Activated CD4-positive, alpha-beta memory T cell treated with anti-CD3 and anti-CD28 coated beads for 36 hours (primary cell): ENCODE measurements around the gene MYO5C. TPM values are rescaled to one million over a fixed set of nuclear protein-coding genes. Genes with fewer than 3 reads are reported as not detected.

ENCODE experiments used
- CTCF ChIA-PET: fragments of 350-600 bp; sonication (Branson Sonifier 250); formaldehyde crosslinking; loops from one replicate; lab custom pipeline; 2021; ENCODE audit warnings: antibody characterized with exemption, inconsistent platforms; lab: Charles Lee
- POLR2A ChIA-PET: fragments of 350-600 bp; sonication (Branson Sonifier 250); formaldehyde crosslinking; loops from one replicate; lab custom pipeline; 2021; ENCODE audit warnings: antibody characterized with exemption; lab: Charles Lee
- DNase-seq: peaks from one replicate; pipeline ENCODE4 v3.0.0-alpha.2; 2020
- H3K27ac Mint-ChIP-seq: one replicate; pipeline ENCODE4 v1.8.0; 2021; ENCODE audit warnings: mixed read lengths
- H3K27me3 Mint-ChIP-seq: one replicate; pipeline ENCODE4 v1.8.0; 2021; ENCODE audit warnings: mixed read lengths
- H3K36me3 Mint-ChIP-seq: one replicate; pipeline ENCODE4 v1.8.0; 2021; ENCODE audit warnings: mixed read lengths
- H3K4me1 Mint-ChIP-seq: one replicate; pipeline ENCODE4 v1.8.0; 2021; ENCODE audit warnings: low read depth, mixed read lengths
- H3K4me3 Mint-ChIP-seq: one replicate; pipeline ENCODE4 v1.8.0; 2021; ENCODE audit warnings: mild to moderate bottlenecking, mixed read lengths
- H3K9me3 Mint-ChIP-seq: one replicate; pipeline ENCODE4 v1.8.0; 2021; ENCODE audit warnings: mixed read lengths
- intact Hi-C: fragments of 100-400 bp; cut with micrococcal nuclease; formaldehyde crosslinking; loops from one replicate; pipeline ENCODE4 v1.15.1; 2023
- total RNA-seq, 2 experiments: library from RNA; stranded (reverse); gene quantifications; one replicate each; pipeline ENCODE4 v1.2.3, GENCODE V29; 2021

Gene MYO5C
- total RNA-seq, 2 experiments from 2014 or later, result 0.27 to 0.50 TPM

- peaks cover 17% of the 10 kb centered on the region for H3K36me3 Mint-ChIP-seq
- peaks cover 18% of the 10 kb centered on the region for H3K4me1 Mint-ChIP-seq
- H3K4me3 Mint-ChIP-seq, result no peak overlapping the region
- ChIA-PET POLR2A (no interaction called here), CTCF (interaction anchor here (1.0 to 1.3 kb wide), 3 partner anchors 134 to 406 kb away, joined by 3 to 4 read pairs (median 4); no protein-coding TSS in a partner anchor)
- H3K9me3 Mint-ChIP-seq, result no peaks in the 10 kb centered on the region
- DNase-seq, result no peak
- no peaks in the 10 kb centered on the region for H3K27me3 Mint-ChIP-seq
- H3K27ac Mint-ChIP-seq, result no peak overlapping the region
- intact Hi-C loops, result no loop called here
These were observed 33.5 kb upstream of the MYO5C start for GRCh38 chr15:52329150-52329549.

- H3K27me3 Mint-ChIP-seq, result no peaks in the 10 kb centered on the region
- no peak for DNase-seq
- intact Hi-C loops, result no loop called here
- H3K4me3 Mint-ChIP-seq, result no peak overlapping the region
- peaks cover 17% of the 10 kb centered on the region for H3K36me3 Mint-ChIP-seq
- H3K9me3 Mint-ChIP-seq, result no peaks in the 10 kb centered on the region
- ChIA-PET CTCF (interaction anchor here (0.8 to 1.4 kb wide), 4 partner anchors 19 to 403 kb away, joined by 3 to 5 read pairs (median 4); no protein-coding TSS in a partner anchor), POLR2A (no interaction called here)
- no peak overlapping the region for H3K27ac Mint-ChIP-seq
- H3K4me1 Mint-ChIP-seq, result peaks cover 18% of the 10 kb centered on the region
These were observed 33.1 kb upstream of the MYO5C start for GRCh38 chr15:52328680-52329079.

GRCh38 chr15:52326756-52327155 lies 31.2 kb upstream of the MYO5C start:
- DNase-seq, result no peak
- H3K27me3 Mint-ChIP-seq, result no peaks in the 10 kb centered on the region
- peaks cover 11% of the 10 kb centered on the region for H3K4me1 Mint-ChIP-seq
- POLR2A ChIA-PET, result no interaction called here
- H3K27ac Mint-ChIP-seq, result no peak overlapping the region
- peaks cover 27% of the 10 kb centered on the region for H3K36me3 Mint-ChIP-seq
- H3K9me3 Mint-ChIP-seq, result no peaks in the 10 kb centered on the region
- CTCF ChIA-PET, result no interaction called here
- H3K4me3 Mint-ChIP-seq, result no peak overlapping the region
- intact Hi-C loops, result no loop called here

- ChIA-PET POLR2A (interaction anchor here (0.6 kb wide), 1 partner anchor 205 kb away, joined by 4 read pairs; the partner anchor contains the start of gene MYO5A), CTCF (no interaction called here)
- Mint-ChIP-seq H3K36me3 (peaks cover 35% of the 10 kb centered on the region), H3K9me3 (no peaks in the 10 kb centered on the region), H3K4me3 (no peak overlapping the region), H3K27ac (no peak overlapping the region), H3K4me1 (no peaks in the 10 kb centered on the region), H3K27me3 (no peaks in the 10 kb centered on the region)
- DNase-seq, result no peak
- intact Hi-C loops, result no loop called here
These were observed 28.5 kb upstream of the MYO5C start for GRCh38 chr15:52324109-52324508.

- no peak for DNase-seq
- Mint-ChIP-seq H3K4me1 (no peaks in the 10 kb centered on the region), H3K27ac (no peak overlapping the region), H3K36me3 (peaks cover 46% of the 10 kb centered on the region), H3K4me3 (no peak overlapping the region), H3K9me3 (no peaks in the 10 kb centered on the region), H3K27me3 (no peaks in the 10 kb centered on the region)
- ChIA-PET CTCF (no interaction called here), POLR2A (no interaction called here)
- intact Hi-C loops, result no loop called here
These were observed 23.3 kb upstream of the MYO5C start for GRCh38 chr15:52318729-52319500.

- H3K27ac Mint-ChIP-seq, result no peak overlapping the region
- no peak overlapping the region for H3K4me3 Mint-ChIP-seq
- H3K36me3 Mint-ChIP-seq, result peaks cover 51% of the 10 kb centered on the region
- no peaks in the 10 kb centered on the region for H3K4me1 Mint-ChIP-seq
- intact Hi-C loops, result no loop called here
- ChIA-PET POLR2A (no interaction called here), CTCF (interaction anchor here (1.2 kb wide), 1 partner anchor 60 kb away, joined by 3 read pairs; no protein-coding TSS in a partner anchor)
- no peak for DNase-seq
- no peaks in the 10 kb centered on the region for H3K9me3 Mint-ChIP-seq
- no peaks in the 10 kb centered on the region for H3K27me3 Mint-ChIP-seq
These were observed 22.1 kb upstream of the MYO5C start for GRCh38 chr15:52317688-52318087.

GRCh38 chr15:52317022-52317421 lies 21.4 kb upstream of the MYO5C start:
- CTCF ChIA-PET, result interaction anchor here (1.2 kb wide), 1 partner anchor 60 kb away, joined by 3 read pairs; no protein-coding TSS in a partner anchor
- POLR2A ChIA-PET, result no interaction called here
- intact Hi-C loops, result no loop called here

GRCh38 chr15:52309154-52309548 lies 13.5 kb upstream of the MYO5C start:
- no peak for DNase-seq
- ChIA-PET POLR2A (interaction anchor here (0.5 kb wide), 1 partner anchor 12 kb away, joined by 4 read pairs; no protein-coding TSS in a partner anchor), CTCF (no interaction called here)
- Mint-ChIP-seq H3K27ac (no peak overlapping the region), H3K9me3 (no peaks in the 10 kb centered on the region), H3K4me1 (peaks cover 1% of the 10 kb centered on the region), H3K4me3 (no peak overlapping the region), H3K27me3 (no peaks in the 10 kb centered on the region), H3K36me3 (peaks cover 18% of the 10 kb centered on the region)
- intact Hi-C loops, result no loop called here

More at GRCh38 chr15:52317022-52317421, 21.4 kb upstream of the MYO5C start:
- Mint-ChIP-seq H3K4me1 (no peaks in the 10 kb centered on the region), H3K4me3 (no peak overlapping the region), H3K9me3 (no peaks in the 10 kb centered on the region), H3K27ac (no peak overlapping the region), H3K27me3 (no peaks in the 10 kb centered on the region), H3K36me3 (peaks cover 49% of the 10 kb centered on the region)
- DNase-seq, result no peak

- H3K9me3 Mint-ChIP-seq, result no peaks in the 10 kb centered on the region
These were observed 13.0 kb upstream of the MYO5C start for GRCh38 chr15:52308446-52309153.

GRCh38 chr15:52307847-52308246 lies 12.2 kb upstream of the MYO5C start:
- H3K27ac Mint-ChIP-seq, result no peak overlapping the region
- no peak overlapping the region for H3K4me3 Mint-ChIP-seq
- ChIA-PET CTCF (no interaction called here), POLR2A (no interaction called here)
- H3K4me1 Mint-ChIP-seq, result peaks cover 12% of the 10 kb centered on the region
- H3K27me3 Mint-ChIP-seq, result no peaks in the 10 kb centered on the region
- no peak for DNase-seq
- peaks cover 7% of the 10 kb centered on the region for H3K36me3 Mint-ChIP-seq
- H3K9me3 Mint-ChIP-seq, result no peaks in the 10 kb centered on the region
- intact Hi-C loops, result no loop called here

More at GRCh38 chr15:52308446-52309153, 13.0 kb upstream of the MYO5C start:
- ChIA-PET CTCF (no interaction called here), POLR2A (no interaction called here)
- Mint-ChIP-seq H3K36me3 (peaks cover 15% of the 10 kb centered on the region), H3K4me3 (no peak overlapping the region), H3K27ac (no peak overlapping the region), H3K27me3 (no peaks in the 10 kb centered on the region), H3K4me1 (peaks cover 7% of the 10 kb centered on the region)
- no peak for DNase-seq
- intact Hi-C loops, result no loop called here

GRCh38 chr15:52306270-52306669 lies 10.7 kb upstream of the MYO5C start:
- intact Hi-C loops, result no loop called here
- Mint-ChIP-seq H3K27ac (no peak overlapping the region), H3K36me3 (peaks cover 5% of the 10 kb centered on the region), H3K4me1 (peaks cover 12% of the 10 kb centered on the region), H3K27me3 (no peaks in the 10 kb centered on the region), H3K9me3 (no peaks in the 10 kb centered on the region), H3K4me3 (no peak overlapping the region)
- ChIA-PET POLR2A (no interaction called here), CTCF (interaction anchor here (0.6 kb wide), 1 partner anchor 50 kb away, joined by 3 read pairs; no protein-coding TSS in a partner anchor)
- no peak for DNase-seq

GRCh38 chr15:52303093-52303772 lies 7.6 kb upstream of the MYO5C start:
- peaks cover 12% of the 10 kb centered on the region for H3K4me1 Mint-ChIP-seq
- ChIA-PET POLR2A (no interaction called here), CTCF (interaction anchor here (1.0 kb wide), 3 partner anchors 28 to 95 kb away, joined by 3 read pairs; no protein-coding TSS in a partner anchor)
- H3K9me3 Mint-ChIP-seq, result no peaks in the 10 kb centered on the region
- intact Hi-C loops, result no loop called here
- DNase-seq, result no peak
- peaks cover 1% of the 10 kb centered on the region for H3K36me3 Mint-ChIP-seq
- no peak overlapping the region for H3K4me3 Mint-ChIP-seq
- H3K27me3 Mint-ChIP-seq, result no peaks in the 10 kb centered on the region
- H3K27ac Mint-ChIP-seq, result no peak overlapping the region
